ENCODE results near the gene FIP1L1. TPM values are rescaled to one million over a fixed set of nuclear protein-coding genes. Genes with fewer than 3 reads are reported as not detected.
"Not testable (repeated sequence)": the region's sequence is repeated elsewhere in the genome, so short reads cannot be mapped to it uniquely, and the experiment has no call there.

FIP1L1 gene, protein sequence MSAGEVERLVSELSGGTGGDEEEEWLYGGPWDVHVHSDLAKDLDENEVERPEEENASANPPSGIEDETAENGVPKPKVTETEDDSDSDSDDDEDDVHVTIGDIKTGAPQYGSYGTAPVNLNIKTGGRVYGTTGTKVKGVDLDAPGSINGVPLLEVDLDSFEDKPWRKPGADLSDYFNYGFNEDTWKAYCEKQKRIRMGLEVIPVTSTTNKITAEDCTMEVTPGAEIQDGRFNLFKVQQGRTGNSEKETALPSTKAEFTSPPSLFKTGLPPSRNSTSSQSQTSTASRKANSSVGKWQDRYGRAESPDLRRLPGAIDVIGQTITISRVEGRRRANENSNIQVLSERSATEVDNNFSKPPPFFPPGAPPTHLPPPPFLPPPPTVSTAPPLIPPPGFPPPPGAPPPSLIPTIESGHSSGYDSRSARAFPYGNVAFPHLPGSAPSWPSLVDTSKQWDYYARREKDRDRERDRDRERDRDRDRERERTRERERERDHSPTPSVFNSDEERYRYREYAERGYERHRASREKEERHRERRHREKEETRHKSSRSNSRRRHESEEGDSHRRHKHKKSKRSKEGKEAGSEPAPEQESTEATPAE
- 33.1 TPM for total RNA-seq

DNA sequence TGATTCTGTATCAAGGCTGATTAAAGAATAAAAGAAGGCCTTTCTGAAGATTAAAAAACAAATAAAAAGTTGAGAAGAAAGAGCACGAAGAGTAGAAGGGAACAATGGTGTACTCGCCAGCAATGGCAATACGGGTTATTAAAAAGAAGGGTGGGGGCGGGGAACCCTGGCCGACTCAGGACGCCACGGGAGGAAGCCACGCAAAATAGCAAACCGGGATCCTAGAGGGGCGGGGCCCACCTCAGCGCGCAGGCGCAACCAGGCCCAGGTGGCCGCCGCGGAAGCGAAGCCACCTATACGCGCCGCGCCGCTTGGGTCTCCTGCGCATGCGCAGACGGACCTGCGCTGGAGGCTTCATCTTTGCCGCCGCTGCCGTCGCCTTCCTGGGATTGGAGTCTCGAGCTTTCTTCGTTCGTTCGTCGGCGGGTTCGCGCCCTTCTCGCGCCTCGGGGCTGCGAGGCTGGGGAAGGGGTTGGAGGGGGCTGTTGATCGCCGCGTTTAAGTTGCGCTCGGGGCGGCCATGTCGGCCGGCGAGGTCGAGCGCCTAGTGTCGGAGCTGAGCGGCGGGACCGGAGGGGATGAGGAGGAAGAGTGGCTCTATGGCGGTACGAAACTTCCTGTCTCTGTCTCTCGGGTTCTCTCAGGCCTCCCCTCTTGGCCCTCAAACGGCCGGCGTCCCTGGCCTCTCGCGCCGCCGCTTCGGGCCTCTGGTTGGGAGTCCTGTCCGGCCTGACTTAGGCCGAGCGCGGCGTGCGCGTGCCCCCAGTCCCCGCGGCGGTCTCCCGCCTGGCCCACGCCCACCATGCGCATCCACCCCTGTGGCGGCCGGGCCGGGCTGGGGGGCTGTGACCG lies at the start of gene FIP1L1:
TSS of gene FIP1L1 (plus strand) at position 323 of the 852 bp plus-strand sequence. CDS start at position 521, 198 bp downstream.
- DNase-seq (ENCODE audit: low read depth in 2 of 3, low spot score in 2 of 3): peak; percentile 95 to 99 (median 96)

DNA sequence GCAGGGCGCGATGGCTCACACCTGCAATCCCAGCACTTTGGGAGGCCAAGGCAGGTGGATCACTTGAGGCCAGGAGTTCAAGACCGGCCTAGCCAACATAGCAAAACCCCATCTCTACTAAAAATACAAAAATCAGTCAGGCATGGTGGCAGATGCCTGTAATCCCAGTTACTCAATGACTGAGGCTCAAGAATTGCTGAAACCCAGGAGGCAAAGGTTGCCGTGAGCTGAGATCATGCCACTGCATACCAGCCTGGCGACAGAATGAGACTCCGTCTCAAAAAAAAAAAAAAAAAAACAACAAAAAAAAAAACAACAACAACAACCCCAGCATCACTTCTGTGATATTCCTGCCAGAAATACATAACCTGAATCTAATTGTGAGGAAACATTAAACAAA lies 42.5 kb upstream of the FIP1L1 start:
- DNase-seq (ENCODE audit: low read depth in 2 of 3, low spot score in 2 of 3): not testable (repeated sequence)

DNA sequence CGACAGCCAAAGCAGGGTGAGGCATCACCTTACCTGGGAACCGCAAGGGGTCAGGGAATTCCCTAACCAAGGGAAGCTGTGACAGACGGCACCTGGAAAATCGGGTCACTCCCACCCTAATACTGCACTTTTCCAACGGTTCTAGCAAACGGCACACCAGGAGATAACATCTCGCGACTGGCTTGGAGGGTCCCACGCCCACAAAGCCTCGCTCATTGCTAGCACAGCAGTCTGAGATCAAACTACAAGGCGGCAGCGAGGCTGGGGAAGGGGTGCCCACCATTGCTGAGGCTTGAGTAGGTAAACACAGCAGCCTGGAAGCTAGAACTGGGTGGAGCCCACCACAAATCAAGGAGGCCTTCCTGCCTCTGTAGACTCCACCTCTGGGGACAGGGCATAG lies 37.3 kb upstream of the FIP1L1 start:
- DNase-seq (ENCODE audit: low read depth in 2 of 3, low spot score in 2 of 3): not testable (repeated sequence)

DNA sequence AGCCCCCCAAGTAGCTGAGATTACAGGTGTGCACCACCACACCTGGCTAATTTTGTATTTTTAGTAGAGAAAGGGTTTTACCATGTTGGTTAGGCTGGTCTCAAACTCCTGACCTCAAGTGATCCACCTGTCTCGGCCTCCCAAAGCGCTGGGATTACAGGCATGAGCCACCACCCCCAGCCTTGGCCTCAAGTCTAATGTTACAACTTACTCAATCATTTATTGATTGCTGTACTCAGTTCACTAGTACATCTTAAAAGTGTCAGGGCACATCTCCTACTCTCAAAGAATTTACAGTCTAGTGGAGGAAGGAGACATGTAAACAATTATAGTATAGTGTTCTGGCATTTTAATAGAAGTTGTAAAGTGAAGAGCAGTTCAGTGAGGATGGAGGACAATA lies 31.0 kb upstream of the FIP1L1 start:
- not testable (repeated sequence) for DNase-seq (ENCODE audit: low read depth in 2 of 3, low spot score in 2 of 3)

DNA sequence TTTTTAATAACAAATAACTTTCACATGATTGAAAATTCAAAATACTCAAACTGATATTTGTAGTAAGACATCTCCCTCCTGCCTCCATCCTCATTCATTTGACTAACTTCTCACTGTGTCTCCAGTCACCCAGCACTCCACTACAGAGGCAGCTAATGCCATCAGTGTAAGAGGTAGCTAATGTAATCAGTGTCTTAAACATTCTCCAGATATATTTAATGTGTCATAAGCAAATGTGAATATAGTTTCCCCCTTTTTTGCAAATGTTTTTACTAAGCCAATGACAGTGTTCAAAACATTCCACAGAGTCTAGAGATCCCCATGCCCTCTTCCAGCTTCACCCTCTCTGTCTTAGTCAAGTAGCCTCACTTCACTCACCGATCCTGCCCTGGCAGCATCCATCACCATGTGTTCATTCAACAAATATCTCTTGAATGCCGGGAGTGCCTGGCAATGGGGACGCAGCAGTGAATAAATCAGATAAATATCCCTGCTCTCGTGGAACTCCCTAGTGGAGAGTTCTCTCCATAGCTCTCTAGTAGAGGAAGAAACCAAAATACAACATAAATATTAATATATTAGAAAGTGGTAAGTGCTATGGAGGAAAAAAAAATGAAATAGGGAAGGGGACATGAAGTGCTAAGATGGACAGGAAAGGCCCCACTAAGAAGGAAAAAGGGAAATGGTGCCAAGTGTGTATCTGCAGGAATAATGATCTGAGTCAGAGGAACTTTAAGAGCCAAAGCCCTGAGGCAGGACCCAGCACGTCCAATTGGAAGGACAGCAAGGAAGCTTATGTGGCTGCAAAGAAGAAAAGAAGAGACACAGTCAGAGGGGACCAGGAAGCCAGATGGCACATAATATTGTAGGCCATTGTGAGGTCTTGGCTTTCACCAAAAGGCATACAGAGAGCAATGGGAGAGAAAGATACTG lies 30.3 kb upstream of the FIP1L1 start:
- no peak for DNase-seq (ENCODE audit: low read depth in 2 of 3, low spot score in 2 of 3)

DNA sequence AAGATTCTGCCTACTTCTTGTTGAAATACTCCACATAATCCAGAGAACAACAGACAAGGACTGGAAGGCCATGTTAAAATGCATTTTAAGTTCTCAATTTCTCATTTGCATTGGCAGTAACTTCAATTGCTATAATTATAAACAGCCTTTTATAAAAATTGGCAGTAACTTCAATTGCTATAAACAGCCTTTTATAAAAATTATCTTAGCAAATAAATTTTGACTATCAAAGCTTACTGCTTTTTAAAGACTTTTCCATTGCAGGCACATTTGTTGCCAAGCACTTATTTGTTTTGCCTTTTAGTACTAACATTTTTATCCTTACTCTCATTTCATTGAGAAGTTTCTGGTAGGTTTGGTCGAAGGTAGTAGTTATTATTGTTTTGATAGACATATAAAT lies 29.4 kb upstream of the FIP1L1 start:
- no peak for DNase-seq (ENCODE audit: low read depth in 2 of 3, low spot score in 2 of 3)

DNA sequence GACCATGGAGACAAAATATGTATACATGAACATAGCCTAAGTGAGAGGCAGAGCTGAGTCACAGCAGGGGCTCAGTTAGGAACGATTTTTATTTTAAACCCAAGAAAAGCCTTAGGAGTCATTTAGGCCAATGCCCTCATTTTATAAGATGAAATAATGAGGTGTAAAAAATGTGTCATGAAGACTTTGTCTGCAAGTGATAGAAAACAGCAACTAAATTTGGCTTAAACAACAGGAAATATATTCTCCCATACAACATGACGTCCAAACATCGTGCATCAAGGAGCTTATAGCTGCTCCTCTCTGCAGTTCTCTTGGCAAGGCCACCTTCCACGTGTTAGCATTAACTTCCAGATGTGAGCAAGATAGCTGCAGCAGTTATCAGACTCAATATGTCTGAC lies 28.4 kb upstream of the FIP1L1 start:
- DNase-seq (ENCODE audit: low read depth in 2 of 3, low spot score in 2 of 3): no peak

DNA sequence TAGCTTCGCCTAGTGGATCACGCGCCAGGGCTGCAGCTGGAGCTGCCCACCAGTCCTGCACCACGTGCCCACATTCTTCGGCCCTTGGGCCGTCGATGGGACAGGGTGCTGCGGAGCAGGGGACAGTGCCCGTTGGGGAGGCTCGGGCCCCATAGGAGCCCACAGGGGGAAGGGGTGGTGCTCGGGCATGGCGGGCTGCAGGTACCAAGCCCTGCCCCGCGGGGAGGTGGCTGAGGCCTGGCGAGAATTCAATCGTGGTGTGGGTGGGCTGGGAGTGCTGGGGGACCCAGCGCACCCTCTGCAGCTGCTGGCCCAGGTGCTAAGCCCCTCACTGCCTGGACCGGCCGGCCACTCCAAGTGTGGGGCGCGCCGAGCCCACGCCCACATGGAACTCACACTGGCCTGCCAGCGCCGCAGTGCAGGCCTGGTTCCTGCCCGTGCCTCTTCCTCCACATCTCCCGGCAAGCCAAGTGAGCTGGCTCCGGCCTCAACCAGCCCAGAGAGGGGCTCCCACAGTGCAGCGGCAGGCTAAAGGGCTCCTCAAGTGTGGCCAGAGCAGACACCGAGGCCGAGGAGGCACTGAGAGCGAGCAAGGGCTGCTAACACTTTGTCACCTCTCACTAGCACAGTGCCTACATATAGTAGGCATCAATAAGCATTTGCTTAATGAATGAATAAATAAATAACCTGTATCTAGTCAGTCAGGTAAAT lies 23.3 kb upstream of the FIP1L1 start:
- DNase-seq (ENCODE audit: low read depth in 2 of 3, low spot score in 2 of 3): no peak

DNA sequence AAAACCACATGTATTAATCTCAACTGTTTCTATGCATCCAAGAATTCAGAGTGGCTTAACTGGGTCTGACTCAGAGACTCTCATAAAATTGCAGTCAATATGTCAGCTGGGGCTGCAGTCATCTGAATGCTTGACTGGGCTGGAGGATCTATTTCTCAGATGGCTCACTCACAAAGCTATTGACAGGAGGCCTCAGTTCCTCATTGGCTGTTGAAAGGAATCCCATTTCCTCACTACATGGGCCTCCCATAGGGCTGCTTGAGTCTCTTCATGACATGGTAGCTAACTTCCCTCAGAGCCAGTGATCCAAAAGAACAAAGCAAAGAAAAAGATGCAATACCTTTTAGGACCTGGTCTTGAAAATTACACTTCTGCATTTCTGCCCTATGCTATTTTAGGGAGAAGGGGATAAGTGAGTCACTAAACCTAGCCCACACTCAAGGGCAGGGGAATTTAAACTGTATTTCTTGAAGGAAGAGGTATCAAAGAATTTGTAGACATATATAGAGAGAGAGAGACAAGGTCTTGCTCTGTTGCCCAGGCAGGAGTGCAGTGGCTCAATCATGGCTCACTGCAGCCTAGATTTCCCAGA lies 21.4 kb upstream of the FIP1L1 start:
- DNase-seq (ENCODE audit: low read depth in 2 of 3, low spot score in 2 of 3): no peak

DNA sequence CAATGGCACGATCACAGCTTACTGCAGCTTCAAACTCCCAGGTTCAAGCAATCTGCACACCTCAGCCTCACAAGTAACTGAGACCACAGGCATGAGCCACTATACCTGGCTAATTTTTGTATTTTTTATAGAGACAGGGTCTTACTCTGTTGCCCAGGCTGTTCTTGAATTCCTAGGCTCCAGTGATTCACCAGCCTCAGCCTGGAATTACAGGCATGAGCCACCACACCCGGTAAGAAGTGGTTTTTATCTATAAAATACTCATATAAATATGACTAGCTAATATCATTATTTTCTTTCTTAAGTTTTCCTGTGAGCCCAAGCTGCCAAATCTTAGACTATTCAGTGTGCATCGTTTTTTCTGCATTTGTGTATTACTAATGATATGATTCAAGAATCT lies 16.0 kb upstream of the FIP1L1 start:
- DNase-seq (ENCODE audit: low read depth in 2 of 3, low spot score in 2 of 3): no peak

DNA sequence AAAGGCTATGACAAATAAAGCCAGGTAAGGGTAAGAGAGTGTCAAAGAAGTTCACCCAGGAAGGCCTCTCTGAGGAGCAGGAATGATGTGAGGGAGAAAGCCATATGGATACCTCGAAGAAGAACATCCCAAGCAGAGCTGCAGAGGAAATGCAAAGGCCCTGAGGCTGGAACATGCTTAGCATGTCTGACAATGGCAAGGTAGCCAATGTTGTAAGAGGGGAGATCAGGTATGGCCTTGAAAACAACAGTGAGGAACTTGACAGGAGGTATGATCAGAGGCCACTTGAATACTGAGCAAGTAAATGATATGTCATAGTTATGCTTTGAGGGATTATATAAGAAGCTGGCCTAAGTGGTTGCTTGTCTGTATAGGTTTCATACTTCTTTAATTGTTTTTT lies 15.3 kb upstream of the FIP1L1 start:
- no peak for DNase-seq (ENCODE audit: low read depth in 2 of 3, low spot score in 2 of 3)

DNA sequence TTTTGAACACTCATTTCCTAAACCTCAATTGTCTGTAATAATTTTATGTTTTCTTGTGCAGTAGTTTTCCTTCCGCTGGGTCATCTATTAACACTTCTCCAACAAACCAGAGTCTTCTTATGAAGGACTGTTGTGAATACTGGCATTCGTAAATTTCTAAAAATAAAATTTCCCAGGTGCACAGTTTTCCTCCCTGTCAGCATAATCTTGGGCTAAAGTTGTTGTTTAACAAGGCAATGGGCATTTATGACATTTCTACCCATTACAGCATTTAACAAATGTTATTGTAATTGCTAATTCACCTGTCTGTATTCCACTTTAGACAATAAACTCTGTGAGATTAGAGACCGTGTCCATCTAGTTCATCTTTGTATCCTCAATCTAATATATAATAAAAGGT lies 12.8 kb upstream of the FIP1L1 start:
- no peak for DNase-seq (ENCODE audit: low read depth in 2 of 3, low spot score in 2 of 3)

DNA sequence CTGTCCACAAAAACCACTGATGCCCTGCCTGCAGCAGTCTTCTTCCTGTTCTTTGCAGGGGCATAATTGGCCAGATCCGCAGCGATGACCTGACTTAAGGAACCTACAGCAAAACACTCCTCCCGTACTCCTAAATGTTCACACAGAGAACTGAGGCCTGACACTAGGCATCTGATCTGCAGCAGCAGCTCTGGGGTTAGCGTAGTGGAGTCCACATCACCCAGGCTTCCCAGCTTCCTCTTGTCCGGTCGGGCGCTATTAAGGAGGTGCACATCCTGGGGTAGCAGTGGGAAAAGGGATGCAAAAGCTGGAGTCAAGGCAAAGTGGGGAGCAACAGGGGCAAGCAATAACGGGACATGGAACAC lies 12.3 kb upstream of the FIP1L1 start:
- no peak for DNase-seq (ENCODE audit: low read depth in 2 of 3, low spot score in 2 of 3)

DNA sequence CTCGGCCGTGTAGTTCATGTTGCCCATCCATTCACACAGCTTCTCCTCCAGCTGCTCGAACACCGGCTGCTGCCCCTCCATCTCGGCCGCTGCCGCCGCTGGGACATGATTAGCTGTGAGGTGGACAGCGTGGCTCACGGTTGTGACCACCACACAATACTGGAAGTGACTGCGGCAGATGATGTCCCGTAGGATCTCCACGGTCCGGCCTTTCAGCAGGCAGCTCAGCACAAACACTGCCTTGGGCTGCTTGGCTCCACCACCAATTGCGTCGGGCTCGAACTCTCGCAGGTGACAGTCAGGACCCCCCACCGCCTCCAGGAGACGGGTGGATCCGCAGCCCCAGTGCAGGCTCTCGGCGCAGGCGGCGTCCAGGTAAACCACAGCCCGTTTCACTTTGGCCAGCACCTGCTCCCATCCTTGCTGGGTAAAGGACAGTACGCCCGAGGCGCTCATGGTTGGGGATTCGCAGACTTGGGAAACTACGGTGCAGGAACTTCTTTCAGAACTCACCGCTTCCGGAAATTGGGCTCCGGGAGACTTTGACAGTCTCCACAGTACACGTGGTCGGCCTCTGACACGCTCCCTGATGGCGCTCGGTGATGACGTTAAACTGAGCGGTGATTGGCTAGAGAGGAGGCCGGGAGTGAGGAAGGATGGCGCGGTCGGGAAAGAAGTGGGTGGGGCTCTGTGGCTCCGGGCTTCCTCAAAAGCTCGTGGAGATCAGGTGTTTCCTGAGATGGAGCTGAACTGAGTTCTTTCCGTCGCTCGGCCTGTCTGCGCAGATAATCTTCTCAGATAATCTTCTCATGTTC lies 11.7 kb upstream of the FIP1L1 start, which contains the start of gene SCFD2:
TSS of gene SCFD2 (minus strand) at position 576 of the 815 bp plus-strand sequence.
- peak; percentile 85 to 99 (median 99) for DNase-seq (ENCODE audit: low read depth in 2 of 3, low spot score in 2 of 3)

DNA sequence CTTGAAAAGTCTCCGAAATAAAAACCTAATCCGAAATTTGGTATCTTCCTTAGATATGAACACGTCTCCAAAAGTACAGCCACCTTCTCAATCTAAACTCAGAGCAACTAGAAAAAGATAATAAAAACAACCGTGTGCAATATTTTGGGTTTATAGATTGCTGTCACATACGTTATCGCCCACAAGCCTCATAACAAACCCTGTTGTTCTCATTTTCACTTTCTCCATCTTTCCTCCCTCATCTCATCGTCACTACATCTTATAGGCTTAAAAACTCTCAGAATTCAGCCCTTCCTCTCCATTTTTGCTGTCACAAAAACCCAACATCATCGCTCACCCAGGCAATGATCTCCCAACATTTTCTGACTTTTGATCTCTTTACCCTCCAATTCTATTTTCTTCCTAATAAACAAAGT lies 11.1 kb upstream of the FIP1L1 start:
- no peak for DNase-seq (ENCODE audit: low read depth in 2 of 3, low spot score in 2 of 3)

DNA sequence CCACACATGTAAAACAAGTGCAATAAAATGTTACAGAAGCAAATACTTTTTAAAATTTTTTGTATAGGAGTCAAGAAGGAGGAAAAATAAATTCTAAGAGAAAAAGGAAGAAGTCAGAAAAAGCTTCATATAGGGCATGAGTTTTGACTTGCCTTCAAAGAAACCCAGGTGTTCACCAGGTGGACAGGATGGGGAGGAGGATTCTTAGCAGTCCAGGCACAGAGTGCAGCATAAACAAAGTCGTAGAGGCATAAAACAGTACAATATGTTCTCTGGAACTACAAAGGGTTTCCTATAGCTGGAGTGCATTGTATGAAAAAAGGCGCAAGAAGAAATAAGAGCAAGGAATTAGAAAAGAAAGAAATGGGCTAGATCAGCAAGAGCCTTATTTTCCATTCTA lies 9.7 kb upstream of the FIP1L1 start:
- DNase-seq (ENCODE audit: low read depth in 2 of 3, low spot score in 2 of 3): no peak

DNA sequence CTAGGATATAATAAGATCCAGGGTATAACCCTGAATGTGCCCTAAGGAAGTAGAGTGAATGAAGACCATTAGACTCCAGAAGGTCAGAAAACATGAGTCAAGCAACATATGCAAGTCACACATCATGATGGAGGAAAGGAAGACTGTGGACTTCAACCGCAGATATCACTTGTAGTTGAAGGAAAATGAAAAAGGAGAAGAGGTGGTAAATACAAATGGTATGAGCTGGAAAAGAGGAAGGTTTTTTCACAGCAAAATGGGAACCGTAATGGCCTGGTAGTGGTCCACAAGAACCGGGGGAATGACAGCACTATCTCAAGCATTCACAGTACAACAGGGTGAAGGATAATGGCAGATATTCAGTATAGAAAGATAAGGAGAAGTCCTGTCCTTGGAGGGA lies 6.4 kb upstream of the FIP1L1 start:
- no peak for DNase-seq (ENCODE audit: low read depth in 2 of 3, low spot score in 2 of 3)

DNA sequence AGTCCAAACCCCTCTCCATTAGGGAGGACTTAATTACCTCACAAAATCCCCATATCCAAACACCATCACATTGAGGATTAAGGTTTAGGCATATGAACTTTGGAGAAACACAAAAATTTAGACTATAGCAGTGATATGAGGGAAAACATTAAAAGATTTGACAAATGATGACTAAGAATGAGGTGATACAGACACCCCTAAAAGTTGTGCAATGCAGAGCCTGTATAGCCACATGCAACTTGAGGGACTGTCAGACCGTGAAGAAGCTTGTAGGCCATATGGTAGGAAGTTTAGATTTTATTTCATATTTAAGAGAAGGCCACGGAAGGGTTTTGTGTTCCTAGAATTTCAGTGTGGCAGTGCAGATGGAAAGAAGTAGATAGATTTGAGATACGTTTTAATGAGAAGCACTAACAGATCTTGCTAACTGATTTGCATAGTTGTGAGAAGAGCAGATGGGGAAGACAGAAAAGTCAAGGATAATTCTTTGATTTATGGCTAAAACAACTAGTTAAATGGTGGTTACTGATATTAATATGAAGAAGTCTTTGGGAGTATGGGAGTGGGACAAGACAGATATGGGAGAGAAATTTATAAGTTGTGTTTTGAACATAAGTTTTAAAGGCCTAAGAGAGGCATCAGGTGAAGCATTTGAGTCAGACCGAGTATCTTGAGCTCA lies 5.5 kb upstream of the FIP1L1 start:
- no peak for DNase-seq (ENCODE audit: low read depth in 2 of 3, low spot score in 2 of 3)

All from hematopoietic multipotent progenitor cell (in vitro differentiated cells).